ENCODE data around the gene NTNG1.
"Not testable (repeated sequence)": the region's sequence is repeated elsewhere in the genome, so short reads cannot be mapped to it uniquely, and the experiment has no call there.

The NTNG1 gene

DNA sequence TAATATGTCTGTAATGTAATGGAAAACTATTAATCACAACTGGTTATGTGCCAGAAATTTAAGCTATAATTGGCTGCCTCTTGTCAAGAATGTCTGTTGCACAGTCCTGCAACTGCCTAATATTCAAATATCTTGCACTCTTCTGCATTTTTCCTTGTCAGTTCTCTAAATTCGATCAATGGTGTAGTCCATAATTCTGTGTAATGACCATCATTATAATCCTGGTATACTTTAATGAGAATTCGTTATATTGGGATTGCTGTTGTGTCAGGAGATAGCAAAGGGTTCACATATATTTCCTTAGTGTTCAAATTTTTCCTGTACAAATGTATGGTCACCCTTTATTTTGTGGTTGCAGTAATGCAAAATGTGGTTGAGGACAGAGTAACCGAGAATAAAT is 4.8 kb downstream of the NTNG1 start:
- DNase-seq (ENCODE audit: low read depth) = no peak

DNA sequence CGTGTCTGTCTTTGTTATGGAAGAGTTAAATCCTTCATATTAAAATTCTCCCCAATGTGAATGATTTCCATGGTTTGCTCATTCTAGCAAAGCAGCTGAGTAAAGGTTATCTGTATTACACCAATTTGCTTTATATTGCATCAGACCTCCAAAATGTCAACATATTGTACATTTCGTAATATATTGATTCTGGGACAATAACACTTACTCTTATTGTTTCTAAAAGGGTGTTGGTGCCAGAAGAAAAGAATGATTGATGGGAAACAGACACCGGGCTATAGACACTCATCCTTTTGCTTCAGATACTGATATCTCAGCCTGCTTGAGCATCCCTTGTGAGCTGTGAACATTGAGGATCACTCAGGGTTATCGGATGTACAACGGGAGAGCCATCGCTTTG is 7.0 kb downstream of the NTNG1 start:
- no peak for DNase-seq (ENCODE audit: low read depth)

DNA sequence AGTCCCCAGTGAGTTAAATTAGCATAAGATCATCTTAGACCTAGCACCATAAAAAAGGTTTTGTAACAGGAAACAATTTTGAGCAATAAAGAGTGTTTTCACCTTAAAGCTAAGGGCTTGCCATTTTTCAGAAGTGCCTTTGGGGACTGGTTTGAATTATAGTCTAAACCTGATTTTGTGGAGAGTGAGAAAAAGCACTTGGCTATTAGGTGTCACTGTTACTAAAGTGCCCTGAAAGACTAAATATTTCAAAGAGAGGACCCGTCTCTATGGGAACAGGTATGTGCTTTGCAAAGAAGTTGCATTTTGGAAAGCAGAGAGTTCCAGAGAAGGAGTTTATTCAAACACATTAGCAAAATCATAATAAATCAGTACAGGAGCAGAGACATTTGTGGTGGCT is 9.1 kb downstream of the NTNG1 start:
- DNase-seq (ENCODE audit: low read depth) = no peak

DNA sequence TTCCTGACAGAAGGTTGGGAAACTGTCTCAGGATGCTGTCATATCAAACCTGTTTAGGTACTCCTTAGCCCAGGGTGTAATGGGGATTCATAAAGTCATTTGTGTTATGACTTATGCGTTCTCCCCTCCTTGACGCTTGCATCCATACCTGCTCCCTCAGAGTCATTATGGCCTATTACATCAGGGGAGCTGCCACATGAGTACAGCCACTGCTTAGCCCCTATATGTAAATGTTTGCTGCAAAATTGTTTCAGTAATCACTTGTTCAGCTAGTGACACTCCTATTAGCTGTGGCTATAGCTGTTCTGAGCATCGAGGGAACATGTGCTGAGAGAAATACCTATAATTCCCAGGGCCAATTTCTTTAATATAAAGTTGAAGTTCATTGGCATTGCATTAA is 10.5 kb downstream of the NTNG1 start:
- no peak for DNase-seq (ENCODE audit: low read depth)

DNA sequence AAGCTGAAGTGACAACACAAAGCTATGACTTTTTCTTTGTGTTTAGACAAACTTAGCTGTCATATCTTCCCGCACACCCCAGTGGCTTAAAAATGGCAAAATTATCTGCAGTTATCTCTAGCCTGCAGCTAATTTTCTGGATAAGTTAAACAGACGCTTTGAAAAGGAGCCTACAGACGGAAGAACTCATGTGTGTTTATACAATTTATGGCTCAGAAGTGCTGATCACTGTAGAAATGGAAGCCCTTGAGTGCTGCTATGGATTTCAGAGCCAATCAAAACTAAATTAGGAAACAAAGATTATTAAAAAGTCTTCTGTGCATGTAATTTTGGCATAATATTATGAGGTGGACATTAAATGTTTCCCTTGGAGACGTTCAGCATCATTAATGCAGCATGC is 11.6 kb downstream of the NTNG1 start:
- DNase-seq (ENCODE audit: low read depth) = no peak

DNA sequence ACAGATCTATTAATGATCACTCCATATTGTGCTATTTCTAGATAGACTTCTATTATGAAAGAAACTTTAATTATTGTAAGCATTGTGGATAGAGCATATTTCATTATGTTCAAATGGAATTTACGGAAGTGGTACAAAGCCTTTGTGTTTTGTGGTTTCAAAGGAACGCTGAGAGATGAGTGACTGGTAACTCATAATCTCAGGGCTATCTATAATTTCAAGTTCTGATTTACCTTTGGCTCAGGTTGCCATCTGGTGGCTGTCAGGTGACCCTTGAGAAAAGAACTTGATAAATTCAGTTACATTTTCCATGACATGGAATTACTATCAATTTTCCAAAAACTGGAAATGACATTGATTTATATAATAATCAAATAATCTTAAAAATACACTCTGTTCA is 12.2 kb downstream of the NTNG1 start:
- DNase-seq (ENCODE audit: low read depth) = no peak

DNA sequence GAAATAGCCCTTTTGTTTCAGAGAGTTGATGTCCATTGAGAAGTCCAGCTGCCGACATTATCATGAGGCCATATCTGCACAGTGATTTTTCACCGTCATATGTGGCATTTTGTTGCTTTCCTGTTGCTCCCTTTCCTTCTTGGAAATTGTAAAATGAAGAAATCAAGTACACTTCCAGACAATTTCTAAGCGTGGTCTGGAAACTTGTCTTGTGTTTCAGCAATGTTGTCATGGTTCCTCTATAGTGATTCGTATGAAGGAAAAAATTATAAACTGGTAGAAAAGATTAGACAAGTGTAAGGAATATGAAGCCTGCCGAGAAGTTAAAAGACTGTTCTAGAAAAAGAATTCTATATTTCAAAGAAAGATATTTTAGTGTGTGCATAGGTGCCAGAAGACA is 17.7 kb downstream of the NTNG1 start:
- DNase-seq (ENCODE audit: low read depth) = no peak

DNA sequence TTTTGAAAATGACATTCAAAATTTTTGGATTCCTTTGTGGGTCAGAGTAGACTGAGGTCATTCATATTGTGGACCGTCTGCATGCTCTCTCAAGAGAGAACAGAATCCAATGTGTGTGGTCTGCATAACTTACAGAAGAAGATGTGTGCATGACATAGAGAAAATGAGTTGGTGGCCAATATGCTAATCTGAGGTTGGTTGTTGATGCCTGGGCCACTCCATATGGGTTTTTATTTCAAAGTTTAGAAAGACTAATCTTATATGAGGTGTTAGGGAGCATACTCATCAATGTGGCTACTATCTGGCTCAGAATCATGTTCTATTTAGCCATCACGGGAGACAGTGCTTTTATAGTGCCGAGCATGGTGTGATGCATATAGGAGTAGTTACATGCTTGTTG is 18.2 kb downstream of the NTNG1 start:
- DNase-seq (ENCODE audit: low read depth) = no peak

DNA sequence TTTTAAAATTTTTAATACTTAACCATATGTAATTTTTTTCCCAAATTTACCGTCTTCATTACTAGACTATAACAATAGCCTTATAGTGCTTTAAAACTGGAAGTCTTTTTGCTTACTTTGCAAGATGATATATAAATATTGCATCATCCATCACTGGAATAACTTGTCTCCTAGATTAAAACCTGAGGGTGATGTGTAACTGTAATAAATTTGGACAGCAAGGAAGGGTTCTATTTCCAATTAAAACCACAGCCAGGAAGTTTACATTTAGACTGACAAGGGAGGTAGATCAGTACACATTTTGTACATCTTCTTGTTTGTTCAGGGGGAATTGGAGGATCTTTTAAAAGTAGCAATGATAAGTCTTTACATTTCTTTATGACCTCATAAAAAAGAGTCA is 21.9 kb downstream of the NTNG1 start:
- DNase-seq (ENCODE audit: low read depth) = no peak

DNA sequence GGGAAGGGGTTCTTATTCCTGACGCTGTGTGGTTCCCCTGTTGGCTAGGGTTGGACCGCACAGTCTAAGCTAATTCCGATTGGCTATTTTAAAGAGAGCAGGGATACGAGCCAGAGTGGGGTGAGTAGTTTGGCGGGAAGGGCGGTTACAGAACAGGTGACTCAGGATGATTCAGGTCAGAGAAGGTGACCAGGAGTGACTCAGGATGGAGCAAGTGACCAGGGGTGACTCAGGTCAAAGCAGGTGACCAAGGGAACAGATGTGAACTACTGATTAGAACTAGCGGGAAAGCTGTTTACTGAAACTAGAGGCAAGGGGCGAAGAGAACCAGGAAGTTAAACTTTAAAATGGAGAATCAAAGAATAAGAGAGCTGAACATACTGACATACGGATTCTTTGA is 24.1 kb downstream of the NTNG1 start:
- not testable (repeated sequence) for DNase-seq (ENCODE audit: low read depth)

DNA sequence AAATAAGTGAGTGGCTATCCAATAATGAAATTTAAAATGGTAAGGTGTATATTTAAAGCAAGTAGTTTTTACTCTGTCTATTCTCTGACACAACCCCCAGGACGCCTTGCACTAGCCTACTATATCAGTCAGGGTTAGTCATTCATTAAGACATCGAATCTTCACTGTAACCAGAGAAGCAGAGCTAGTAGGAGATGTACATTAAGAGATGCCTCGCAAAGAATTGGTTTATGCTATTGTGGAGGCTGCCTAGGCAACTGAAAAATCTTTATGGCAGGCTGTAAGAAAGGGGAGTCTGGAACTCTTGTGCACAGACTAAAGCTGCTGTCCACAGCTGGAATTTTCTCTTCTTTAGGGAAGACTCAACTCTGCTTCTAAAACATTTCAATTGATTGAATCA is 28.8 kb downstream of the NTNG1 start:
- no peak for DNase-seq (ENCODE audit: low read depth)

DNA sequence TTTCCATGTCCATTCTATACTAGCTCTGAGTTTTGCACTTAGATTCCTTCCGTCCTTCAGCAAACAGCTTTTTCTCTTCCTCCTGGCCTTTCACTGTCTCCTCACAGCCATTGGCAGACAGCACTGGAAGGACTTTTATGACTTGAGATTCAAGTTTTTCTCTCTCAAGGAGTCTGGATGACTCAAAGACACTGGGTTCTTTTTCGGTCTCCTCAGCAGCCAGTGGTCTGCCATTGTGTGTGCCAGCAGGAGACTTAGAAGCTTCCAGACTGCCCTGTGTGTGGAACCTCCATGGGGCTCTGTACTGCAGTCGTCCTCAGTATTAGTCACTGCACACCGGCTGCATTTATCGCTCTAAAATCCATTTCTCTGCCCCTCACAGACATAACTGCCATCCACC is 30.5 kb downstream of the NTNG1 start:
- no peak for DNase-seq (ENCODE audit: low read depth)

DNA sequence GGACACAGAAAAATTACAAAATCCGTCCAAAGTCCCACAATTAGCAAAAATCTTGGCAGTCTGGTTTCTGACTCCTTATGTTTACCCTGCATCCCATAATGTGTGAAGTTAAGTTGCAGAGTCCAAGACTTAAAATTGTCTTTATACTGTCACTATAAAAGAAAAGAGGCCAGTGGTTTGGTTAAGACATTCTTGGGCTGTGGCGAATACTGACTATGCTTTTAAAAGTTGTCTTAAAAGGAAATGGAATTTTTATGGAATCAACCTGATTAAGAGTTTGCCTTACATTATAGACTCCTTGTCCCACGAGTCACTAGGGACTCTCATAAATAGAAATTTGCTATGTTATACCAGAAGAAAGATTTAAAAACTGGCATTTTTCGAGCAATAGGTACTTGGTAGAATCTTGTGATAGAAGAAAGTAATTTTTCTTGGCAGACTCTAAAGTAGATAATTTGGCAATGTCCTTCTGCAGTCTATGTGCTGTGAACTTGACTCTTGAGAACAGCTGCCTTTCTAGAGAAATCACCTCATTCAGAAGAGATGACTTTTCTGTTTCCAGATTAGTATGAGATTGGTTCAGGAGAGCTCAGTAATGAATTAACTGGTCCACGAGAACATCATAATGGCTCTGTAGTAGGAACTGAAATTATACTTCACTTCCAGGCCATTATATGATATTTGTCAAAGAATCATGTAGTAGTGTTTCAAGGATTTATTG is 31.8 kb downstream of the NTNG1 start:
- no peak for DNase-seq (ENCODE audit: low read depth)

DNA sequence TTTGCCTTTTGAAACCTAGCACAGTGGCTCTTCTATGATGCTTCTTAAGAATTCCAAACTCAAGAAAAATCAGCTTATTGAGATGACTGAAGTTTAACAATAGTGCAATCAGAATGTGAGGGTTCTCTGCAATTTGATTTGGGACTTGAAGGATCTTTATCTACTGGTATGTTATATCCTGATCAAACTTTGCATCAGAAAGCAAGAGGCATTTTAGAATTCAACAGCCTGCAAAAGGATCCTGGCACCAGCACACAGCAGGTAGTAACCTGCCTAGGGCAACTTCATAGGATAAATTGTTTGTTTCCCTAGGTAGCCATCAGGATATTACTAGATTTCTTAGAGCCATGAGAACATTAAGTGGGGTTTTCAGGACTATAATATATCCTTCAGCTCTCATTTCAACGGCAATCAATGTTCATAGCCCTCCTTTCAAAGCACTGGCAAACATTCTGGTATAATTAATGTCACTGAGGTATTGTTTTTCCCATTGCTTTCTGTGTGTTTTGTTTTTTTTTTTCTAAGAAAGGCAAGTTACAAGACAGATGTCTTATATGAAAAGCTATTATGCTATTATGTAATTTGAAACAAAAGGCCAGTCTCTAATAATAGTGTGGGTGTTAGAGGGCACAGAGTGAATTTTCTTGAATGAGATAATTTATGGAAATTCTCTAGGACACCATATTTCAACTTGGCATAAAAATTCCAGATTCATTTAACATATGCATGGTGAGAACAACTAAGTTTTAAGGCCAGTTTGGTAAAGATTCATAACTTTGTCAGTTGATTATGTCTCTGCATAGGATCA is 34.5 kb downstream of the NTNG1 start:
- no peak for DNase-seq (ENCODE audit: low read depth)

DNA sequence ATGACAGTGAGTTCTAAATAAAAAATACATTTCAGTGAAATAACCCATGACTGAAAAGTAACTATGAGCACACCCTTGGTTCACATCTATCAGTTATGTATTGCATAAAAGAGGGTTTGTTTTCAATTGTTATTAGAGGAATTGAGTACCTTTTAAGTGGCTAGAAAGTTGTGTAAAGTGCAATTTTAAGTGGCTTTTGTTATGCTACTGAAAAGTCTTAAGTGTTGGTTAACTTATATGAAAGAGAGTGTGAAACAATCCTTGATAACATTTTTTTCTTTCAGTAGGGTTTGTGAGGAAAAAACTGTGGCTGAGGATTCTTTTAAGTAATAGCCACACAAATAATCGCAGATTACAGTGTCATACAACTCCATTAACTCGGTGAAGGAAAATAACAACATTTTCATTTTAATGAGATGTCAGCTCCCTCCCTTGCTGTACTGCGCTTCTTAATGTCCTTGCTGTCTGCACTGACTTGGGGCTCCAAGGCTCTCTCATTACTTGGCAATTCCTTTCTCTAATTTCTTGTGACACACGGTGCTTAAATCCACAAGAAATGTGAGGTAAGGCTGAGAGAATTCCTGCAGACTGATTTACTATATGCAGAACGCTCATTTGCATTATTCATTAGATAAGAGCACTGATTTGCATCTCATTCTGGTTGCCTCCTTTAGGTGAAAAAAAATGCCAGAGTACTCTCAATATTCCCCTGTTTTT is 40.6 kb downstream of the NTNG1 start:
- no peak for DNase-seq (ENCODE audit: low read depth)

DNA sequence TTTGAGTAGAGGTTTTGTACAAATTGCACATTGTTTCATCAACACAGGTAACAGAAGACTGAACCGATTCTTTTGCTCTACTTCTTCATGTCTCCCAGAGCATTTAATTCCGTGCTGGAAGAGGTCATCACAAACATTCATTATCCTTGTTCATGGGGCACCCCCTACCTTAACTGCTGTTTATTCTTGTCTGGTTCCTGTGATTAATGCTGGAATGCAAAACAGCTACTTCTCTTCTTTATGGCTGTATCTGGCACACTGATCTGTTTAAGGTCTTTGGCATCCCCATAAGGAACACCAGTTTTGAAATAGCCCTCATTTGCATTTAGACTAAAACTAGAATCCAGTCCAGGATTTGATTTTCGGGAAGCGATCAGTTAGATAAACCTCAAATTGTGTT is 42.2 kb downstream of the NTNG1 start:
- DNase-seq (ENCODE audit: low read depth) = no peak

DNA sequence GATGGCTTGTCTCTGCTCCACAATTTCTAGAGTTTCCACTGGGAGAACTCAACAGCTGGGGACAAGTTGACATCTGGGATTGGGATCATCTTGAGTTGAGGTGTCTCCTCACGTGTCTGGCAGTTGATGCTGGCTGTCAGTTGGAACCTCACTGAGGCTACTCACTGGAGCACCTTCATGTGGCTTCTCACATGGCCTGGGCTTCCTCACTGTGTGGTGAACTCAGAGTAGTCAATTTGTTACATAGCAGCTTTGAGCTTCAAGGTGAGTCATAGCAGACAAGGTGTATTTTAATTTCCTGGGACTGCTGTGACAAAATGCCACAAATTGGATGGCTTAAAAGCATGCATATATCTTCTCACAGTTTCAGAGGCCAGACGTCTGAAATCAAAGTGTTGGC is 44.0 kb downstream of the NTNG1 start:
- no peak for DNase-seq (ENCODE audit: low read depth)

DNA sequence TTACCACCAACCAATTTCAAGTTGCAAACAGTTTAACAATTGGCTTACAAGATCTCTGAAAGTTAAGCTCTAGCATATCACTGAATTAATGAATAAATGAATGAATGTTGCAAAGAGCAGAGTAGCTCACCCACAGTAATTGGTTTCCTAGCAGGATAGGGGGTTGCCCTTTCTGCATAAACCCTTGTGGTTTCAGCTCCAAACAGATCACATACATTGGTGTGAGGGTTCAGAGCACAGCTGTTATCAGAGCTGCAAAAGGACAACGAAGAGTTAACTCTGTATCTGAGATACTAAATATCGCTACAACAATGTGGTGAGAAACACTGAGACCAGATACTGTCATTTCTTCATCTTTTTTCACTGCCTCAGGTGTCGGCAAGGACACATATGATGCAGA is 46.6 kb downstream of the NTNG1 start:
- no peak for DNase-seq (ENCODE audit: low read depth)

DNA sequence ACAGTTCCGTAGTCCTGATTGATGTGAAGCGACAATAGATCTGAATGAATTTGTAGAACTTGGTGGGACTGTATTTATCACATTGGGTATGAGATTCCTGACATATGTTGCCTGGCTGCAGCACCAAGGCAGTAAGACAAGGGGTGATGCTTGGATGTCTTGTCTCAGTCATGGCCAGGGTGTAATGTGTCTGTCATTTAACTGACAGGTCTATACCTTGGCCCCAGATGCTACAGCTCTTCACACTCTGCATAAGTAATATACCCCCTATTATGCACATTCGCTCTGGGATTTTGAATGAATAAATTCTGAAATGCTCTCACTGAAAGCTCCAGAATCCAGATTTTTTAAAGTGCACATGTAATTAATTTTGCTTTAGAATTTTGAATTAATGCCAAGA is 47.3 kb downstream of the NTNG1 start:
- no peak for DNase-seq (ENCODE audit: low read depth)

DNA sequence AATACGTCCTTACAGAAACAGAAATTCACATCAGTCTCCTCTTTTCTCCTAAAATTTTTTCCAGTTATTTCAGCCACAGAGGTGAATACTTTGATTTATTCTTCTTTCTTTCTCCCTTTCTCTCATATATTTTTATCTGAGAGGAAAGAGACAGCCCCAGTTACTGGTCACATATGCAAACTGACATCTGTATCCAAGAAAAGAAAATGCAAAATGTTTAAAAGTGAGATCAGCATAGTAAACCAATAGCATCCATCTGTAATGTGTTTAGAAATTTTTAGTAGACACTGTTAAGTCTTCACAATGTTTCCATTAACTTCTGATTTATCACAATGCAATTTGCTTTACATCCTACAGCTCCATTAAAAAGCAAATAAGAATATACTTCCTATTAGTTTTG is 53.5 kb downstream of the NTNG1 start:
- no peak for DNase-seq (ENCODE audit: low read depth)

DNA sequence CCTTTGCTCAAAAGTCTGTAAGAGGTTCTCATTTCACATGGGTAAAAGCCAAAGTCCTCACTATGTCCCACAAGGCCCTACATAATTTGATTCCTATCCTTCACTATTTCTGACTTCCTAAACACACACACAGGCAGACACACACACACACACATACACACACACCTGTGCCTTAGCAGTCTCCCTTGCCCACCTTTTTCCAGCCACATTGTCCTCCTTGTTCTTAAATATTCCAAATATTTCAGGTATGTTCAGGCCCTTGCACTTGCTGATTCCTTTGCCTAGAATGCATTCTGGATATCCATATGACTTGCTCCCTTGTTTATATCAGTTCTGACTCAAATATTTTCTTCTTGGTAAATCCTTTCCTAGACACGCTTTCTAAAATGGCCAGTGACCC is 54.6 kb downstream of the NTNG1 start:
- DNase-seq (ENCODE audit: low read depth) = no peak

DNA sequence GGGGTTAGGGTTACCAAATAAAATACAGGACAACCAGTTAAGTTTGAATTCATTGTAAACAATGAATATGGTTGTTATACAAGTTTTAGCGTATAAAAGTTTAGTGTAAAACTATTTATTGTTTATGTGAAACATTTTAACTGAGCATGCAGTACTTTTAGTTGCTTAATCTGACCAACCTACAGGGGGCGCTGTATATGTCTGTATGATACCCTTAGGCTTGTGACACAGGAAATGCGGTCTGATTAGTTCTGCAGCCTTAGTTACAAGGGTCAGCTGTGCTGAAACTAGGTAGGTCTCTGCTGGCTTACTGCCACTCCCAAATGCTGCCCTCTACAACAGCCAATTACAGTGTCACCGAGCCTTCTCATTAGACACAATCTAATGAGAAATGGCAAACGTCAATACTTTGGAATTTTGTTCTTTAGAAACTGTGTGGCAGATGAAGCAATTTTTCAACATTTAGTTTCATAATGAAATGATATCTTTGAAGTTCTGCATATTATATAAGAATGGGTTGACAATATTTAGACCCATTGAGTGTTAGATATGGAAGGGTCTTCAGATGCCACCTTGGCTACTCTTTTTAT is 56.2 kb downstream of the NTNG1 start:
- DNase-seq (ENCODE audit: low read depth) = no peak

DNA sequence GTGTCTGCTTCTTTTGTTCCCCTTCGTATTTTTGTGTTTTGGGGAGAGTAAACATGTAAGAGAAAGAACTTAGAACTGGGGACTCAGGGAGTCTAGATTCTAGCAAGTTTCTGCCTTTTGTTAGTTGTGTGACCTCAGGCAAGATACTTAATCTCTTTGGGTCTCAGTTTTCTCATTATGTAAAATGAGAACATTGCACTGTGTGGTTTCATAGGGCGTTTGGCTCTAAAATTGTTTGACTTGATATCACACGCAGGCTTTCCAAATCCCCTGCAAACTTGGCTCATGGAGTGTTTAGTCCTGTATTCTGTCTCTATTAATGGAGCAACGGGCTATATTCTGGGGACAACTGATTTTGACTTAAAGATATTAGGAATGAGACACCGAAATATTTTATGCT is 57.7 kb downstream of the NTNG1 start:
- no peak for DNase-seq (ENCODE audit: low read depth)

Measured in non-pigmented ciliary epithelial cell (primary cell).